Measurements from ENCODE around the gene C12orf54.
"Not testable (repeated sequence)": the region's sequence is repeated elsewhere in the genome, so short reads cannot be mapped to it uniquely, and the experiment has no call there.

C12orf54 gene

DNA sequence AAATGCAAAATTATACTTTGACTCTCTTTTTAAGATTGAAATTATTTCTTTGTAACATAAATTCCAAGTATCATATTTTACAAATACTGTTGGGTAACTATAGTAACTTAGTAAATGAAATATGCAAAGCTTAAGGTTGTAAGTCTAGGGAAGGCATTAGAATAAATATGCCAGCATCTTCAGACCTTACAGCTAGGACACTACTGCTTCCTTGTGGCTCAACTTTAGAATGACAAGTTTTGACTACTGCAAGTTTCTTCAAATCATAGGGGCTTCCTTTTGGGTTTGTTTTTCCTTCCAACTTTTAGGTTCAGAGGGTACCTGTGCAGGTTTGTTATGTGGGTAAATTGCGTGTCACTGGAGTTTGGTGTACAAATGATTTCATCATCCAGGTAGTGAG lies 27.6 kb upstream of the C12orf54 start:
- Histone ChIP-seq H3F3A (ENCODE audit: insufficient read depth, low read length) (no peaks in the 10 kb centered on the region), H3K4me1 (ENCODE audit: insufficient read depth, low read length, severe bottlenecking) (no peaks in the 10 kb centered on the region), H3K27ac (ENCODE audit: low read depth, low read length, poor library complexity, severe bottlenecking) (no peak overlapping the region), H2AFZ (ENCODE audit: low read length) (no peak overlapping the region), H3K79me2 (ENCODE audit: insufficient read depth, low read length) (no peaks in the 10 kb centered on the region), H4K20me1 (ENCODE audit: insufficient read depth, low read length) (no peaks in the 10 kb centered on the region), H3K9me3 (ENCODE audit: low read length) (no peaks in the 10 kb centered on the region), H3K4me3 (ENCODE audit: low read depth, low read length, poor library complexity, severe bottlenecking) (no peak overlapping the region), H3K36me3 (ENCODE audit: insufficient read depth, low read length) (no peaks in the 10 kb centered on the region), H3K27me3 (ENCODE audit: insufficient read depth, low read length) (no peaks in the 10 kb centered on the region), H3K9me2 (ENCODE audit: low read depth, low read length) (no peaks in the 10 kb centered on the region), H3K4me2 (ENCODE audit: low read length) (no peak overlapping the region), H3K9ac (ENCODE audit: low read length) (no peak overlapping the region)
- TF ChIP-seq, protein P1, sequence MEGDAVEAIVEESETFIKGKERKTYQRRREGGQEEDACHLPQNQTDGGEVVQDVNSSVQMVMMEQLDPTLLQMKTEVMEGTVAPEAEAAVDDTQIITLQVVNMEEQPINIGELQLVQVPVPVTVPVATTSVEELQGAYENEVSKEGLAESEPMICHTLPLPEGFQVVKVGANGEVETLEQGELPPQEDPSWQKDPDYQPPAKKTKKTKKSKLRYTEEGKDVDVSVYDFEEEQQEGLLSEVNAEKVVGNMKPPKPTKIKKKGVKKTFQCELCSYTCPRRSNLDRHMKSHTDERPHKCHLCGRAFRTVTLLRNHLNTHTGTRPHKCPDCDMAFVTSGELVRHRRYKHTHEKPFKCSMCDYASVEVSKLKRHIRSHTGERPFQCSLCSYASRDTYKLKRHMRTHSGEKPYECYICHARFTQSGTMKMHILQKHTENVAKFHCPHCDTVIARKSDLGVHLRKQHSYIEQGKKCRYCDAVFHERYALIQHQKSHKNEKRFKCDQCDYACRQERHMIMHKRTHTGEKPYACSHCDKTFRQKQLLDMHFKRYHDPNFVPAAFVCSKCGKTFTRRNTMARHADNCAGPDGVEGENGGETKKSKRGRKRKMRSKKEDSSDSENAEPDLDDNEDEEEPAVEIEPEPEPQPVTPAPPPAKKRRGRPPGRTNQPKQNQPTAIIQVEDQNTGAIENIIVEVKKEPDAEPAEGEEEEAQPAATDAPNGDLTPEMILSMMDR (IDR thresholded peaks at IDR 0.05; ENCODE audit: low read length): peak; percentile 43
- no peak for TF ChIP-seq EZH2 (IDR thresholded peaks at IDR 0.05; ENCODE audit: borderline replicate concordance, low read length)

DNA sequence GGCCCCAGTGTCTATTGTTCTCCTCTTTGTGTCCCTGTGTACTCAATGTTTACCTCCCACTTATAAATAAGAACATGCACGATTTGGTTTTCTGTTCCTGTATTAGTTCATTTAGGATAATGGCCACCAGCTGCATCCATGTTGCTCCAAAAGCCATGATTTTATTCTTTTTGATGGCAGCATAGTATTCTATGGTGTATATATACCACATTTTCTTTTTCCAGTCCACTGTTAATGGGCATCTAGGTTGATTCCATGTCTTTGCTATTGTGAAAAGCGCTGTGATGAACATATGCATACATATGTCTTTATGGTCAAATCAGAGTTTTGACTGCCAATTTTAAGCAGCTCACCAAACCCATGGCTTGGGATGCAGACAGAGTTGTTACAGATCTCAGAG lies 27.2 kb upstream of the C12orf54 start:
- Histone ChIP-seq H3F3A (ENCODE audit: insufficient read depth, low read length) (no peaks in the 10 kb centered on the region), H3K4me3 (ENCODE audit: low read depth, low read length, poor library complexity, severe bottlenecking) (no peak overlapping the region), H4K20me1 (ENCODE audit: insufficient read depth, low read length) (no peaks in the 10 kb centered on the region), H3K4me2 (ENCODE audit: low read length) (no peak overlapping the region), H3K27ac (ENCODE audit: low read depth, low read length, poor library complexity, severe bottlenecking) (no peak overlapping the region), H3K9me3 (ENCODE audit: low read length) (no peaks in the 10 kb centered on the region), H3K9ac (ENCODE audit: low read length) (no peak overlapping the region), H3K27me3 (ENCODE audit: insufficient read depth, low read length) (no peaks in the 10 kb centered on the region), H3K4me1 (ENCODE audit: insufficient read depth, low read length, severe bottlenecking) (no peaks in the 10 kb centered on the region), H3K79me2 (ENCODE audit: insufficient read depth, low read length) (no peaks in the 10 kb centered on the region), H3K36me3 (ENCODE audit: insufficient read depth, low read length) (no peaks in the 10 kb centered on the region), H2AFZ (ENCODE audit: low read length) (no peak overlapping the region), H3K9me2 (ENCODE audit: low read depth, low read length) (no peaks in the 10 kb centered on the region)
- TF ChIP-seq, protein P1 (IDR thresholded peaks at IDR 0.05; ENCODE audit: low read length): no peak
- TF ChIP-seq EZH2 (IDR thresholded peaks at IDR 0.05; ENCODE audit: borderline replicate concordance, low read length): no peak

DNA sequence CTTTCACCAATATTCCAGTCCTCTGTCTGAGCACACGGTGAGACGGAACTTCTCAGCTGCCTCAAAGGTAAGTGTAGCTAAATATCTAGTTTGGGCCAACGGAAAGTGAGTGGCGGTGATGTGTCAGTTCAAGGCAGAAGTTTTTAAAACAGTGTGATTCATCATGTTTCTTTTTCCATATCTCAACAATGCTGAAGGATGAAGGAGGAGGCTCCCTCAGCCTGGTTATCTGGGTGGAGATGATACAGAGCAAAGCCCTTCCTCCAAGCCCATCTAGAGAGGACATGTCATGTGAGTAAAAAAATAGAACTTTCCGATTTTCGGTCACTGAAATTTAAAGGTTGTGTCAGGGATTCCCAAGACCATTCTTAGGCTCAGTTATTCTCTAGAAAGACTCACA lies 23.0 kb upstream of the C12orf54 start:
- 0 out of 2 replicates have a peak, but pooled peaks cover 2% of the 10 kb centered on the region for H3K9me2 ChIP-seq (ENCODE audit: low read depth, low read length)
- no peaks in the 10 kb centered on the region for H3K27me3 ChIP-seq (ENCODE audit: insufficient read depth, low read length)
- no peaks in the 10 kb centered on the region for H4K20me1 ChIP-seq (ENCODE audit: insufficient read depth, low read length)
- H3K4me2 ChIP-seq (ENCODE audit: low read length): no peak overlapping the region
- no peaks in the 10 kb centered on the region; the same call in 1 of the 2 replicates for H3F3A ChIP-seq (ENCODE audit: insufficient read depth, low read length)
- no peaks in the 10 kb centered on the region for H3K4me1 ChIP-seq (ENCODE audit: insufficient read depth, low read length, severe bottlenecking)
- no peak overlapping the region for H3K9ac ChIP-seq (ENCODE audit: low read length)
- H3K36me3 ChIP-seq (ENCODE audit: insufficient read depth, low read length): no peaks in the 10 kb centered on the region
- H3K9me3 ChIP-seq (ENCODE audit: low read length): no peaks in the 10 kb centered on the region
- H3K27ac ChIP-seq (ENCODE audit: low read depth, low read length, poor library complexity, severe bottlenecking): no peak overlapping the region
- no peak for TF ChIP-seq EZH2 (IDR thresholded peaks at IDR 0.05; ENCODE audit: borderline replicate concordance, low read length)
- TF ChIP-seq, protein P1 (IDR thresholded peaks at IDR 0.05; ENCODE audit: low read length): no peak
- no peak overlapping the region for H2AFZ ChIP-seq (ENCODE audit: low read length)
- H3K4me3 ChIP-seq (ENCODE audit: low read depth, low read length, poor library complexity, severe bottlenecking): no peak overlapping the region
- no peaks in the 10 kb centered on the region for H3K79me2 ChIP-seq (ENCODE audit: insufficient read depth, low read length)

DNA sequence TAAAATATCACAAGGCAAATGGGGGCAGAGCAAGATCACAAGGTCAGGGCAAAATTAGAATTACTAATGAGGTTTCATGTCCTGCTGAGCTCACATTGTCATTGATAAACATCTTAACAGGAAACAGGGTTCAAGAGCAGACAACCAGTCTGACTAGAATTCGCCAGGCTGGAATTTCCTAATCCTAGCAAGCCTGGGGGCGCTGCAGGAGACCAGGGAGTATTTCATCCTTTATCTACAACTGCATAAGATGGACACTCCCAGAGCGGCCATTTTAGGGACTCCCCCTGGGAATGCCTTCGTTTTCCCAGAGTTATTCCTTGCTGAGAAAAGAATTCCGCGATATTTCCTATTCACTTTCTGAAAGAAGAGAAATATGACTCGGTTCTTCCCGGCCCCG lies 13.3 kb upstream of the C12orf54 start:
- not testable (repeated sequence) for H3K27me3 ChIP-seq (ENCODE audit: insufficient read depth, low read length); H3K4me3 ChIP-seq (ENCODE audit: low read depth, low read length, poor library complexity, severe bottlenecking); H3K79me2 ChIP-seq (ENCODE audit: insufficient read depth, low read length); H3K27ac ChIP-seq (ENCODE audit: low read depth, low read length, poor library complexity, severe bottlenecking); H3K4me2 ChIP-seq (ENCODE audit: low read length); H4K20me1 ChIP-seq (ENCODE audit: insufficient read depth, low read length); H2AFZ ChIP-seq (ENCODE audit: low read length); H3K9ac ChIP-seq (ENCODE audit: low read length); H3K9me3 ChIP-seq (ENCODE audit: low read length); H3K4me1 ChIP-seq (ENCODE audit: insufficient read depth, low read length, severe bottlenecking); H3K9me2 ChIP-seq (ENCODE audit: low read depth, low read length); H3K36me3 ChIP-seq (ENCODE audit: insufficient read depth, low read length); H3F3A ChIP-seq (ENCODE audit: insufficient read depth, low read length)

Data from OCI-LY1 (cell line).